LNCAP (cell line): ENCODE data around the gene USP47.

Experiments used
- CTCF ChIP-seq: fragments of 450-650 bp; IDR thresholded peaks from 2 replicates; pipeline ENCODE4 v1.5.1; 2017; ENCODE audit warnings: mild to moderate bottlenecking

The USP47 gene

GRCh38 chr11:11817957-11818356, 23.8 kb upstream of the USP47 start:
- no peak for TF ChIP-seq CTCF

DNA sequence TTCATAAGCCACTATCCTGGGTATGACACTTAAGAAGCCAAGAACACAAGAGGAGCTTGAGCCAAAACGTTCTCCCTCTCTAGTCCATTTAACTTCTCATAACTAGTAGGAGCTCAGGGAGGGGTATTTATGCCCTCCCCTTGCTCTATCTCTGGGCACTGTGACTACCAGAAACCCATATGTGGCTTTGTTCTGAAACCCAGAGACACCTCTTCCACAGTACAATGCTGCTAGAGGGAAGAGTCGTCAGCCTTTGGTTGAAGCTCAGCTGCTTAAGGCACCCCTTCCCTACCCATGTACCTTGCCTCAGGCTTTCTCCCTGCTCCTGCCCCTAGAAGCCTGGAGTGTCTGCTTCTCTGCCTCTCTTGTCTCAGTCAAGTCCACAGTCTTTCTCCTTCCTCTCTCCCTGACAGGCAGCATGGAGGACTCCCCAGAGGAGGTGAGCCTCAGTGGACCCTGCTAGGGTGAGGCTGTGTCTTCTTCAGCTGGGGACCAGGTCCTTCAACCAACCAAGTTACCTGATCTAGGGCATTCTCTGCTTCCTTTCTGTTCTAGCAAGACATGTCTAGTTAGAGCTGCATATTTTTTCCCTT, 23.1 kb upstream of the USP47 start:
- TF ChIP-seq CTCF: no peak

- TF ChIP-seq CTCF: no peak
Measured at GRCh38 chr11:11821899-11822298, 19.9 kb upstream of the USP47 start.

GRCh38 chr11:11822946-11823345, 18.8 kb upstream of the USP47 start:
- TF ChIP-seq CTCF: no peak

DNA sequence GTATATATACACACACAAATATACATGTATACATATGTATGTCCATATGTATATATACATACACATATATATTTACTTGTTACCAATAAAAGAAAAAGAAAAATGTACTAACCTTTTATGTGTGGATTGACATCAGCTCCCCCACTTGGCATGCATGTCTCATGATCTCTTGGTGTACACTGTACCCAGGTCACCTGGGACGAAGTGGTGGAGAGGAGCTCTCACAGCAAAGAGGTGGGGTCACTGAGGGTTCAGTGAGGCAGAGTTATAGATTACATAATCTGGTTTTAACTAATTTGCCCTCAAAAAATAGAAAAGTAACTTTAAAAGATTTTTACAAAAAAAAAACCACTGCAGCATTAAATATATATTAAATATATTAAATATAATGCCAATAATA, 15.5 kb upstream of the USP47 start:
- TF ChIP-seq CTCF: no peak

GRCh38 chr11:11827272-11827671, 14.5 kb upstream of the USP47 start:
- TF ChIP-seq CTCF: no peak

- TF ChIP-seq CTCF: no peak
Measured at GRCh38 chr11:11836676-11837231, 5.0 kb upstream of the USP47 start.

GRCh38 chr11:11839718-11840117, 2.1 kb upstream of the USP47 start:
- no peak for TF ChIP-seq CTCF
